ENCODE results near the gene TAGLN2.

Gene TAGLN2

GRCh38 chr1:159944623-159945455, 19.5 kb upstream of the TAGLN2 start:
- no peak for TF ChIP-seq CTCF (IDR thresholded peaks at IDR 0.05; ENCODE audit: low read depth, low read length, missing control alignments)
- peak overlapping the region; percentile 46 for H3K4me3 ChIP-seq (replicated peaks; ENCODE audit: low read depth, low read length)
- no peak for DNase-seq (ENCODE audit: extremely low read depth, low read depth)

- H3K4me3 ChIP-seq (replicated peaks; ENCODE audit: low read depth, low read length), result no peak overlapping the region
- DNase-seq (ENCODE audit: extremely low read depth, low read depth), result no peak
- no peak for TF ChIP-seq CTCF (IDR thresholded peaks at IDR 0.05; ENCODE audit: low read depth, low read length, missing control alignments)
Measured at GRCh38 chr1:159943908-159944622, 18.8 kb upstream of the TAGLN2 start.

- no peak for TF ChIP-seq CTCF (IDR thresholded peaks at IDR 0.05; ENCODE audit: low read depth, low read length, missing control alignments)
- DNase-seq (ENCODE audit: extremely low read depth, low read depth), result no peak
- H3K4me3 ChIP-seq (replicated peaks; ENCODE audit: low read depth, low read length), result no peak overlapping the region
Measured at GRCh38 chr1:159943278-159943640, 18.0 kb upstream of the TAGLN2 start.

- DNase-seq (ENCODE audit: extremely low read depth, low read depth), result no peak
- no peak for TF ChIP-seq CTCF (IDR thresholded peaks at IDR 0.05; ENCODE audit: low read depth, low read length, missing control alignments)
- H3K4me3 ChIP-seq (replicated peaks; ENCODE audit: low read depth, low read length), result no peak overlapping the region
Measured at GRCh38 chr1:159942632-159943277, 17.4 kb upstream of the TAGLN2 start.

- no peak for TF ChIP-seq CTCF (IDR thresholded peaks at IDR 0.05; ENCODE audit: low read depth, low read length, missing control alignments)
- no peak for DNase-seq (ENCODE audit: extremely low read depth, low read depth)
- no peak overlapping the region for H3K4me3 ChIP-seq (replicated peaks; ENCODE audit: low read depth, low read length)
Measured at GRCh38 chr1:159941591-159942560, 16.6 kb upstream of the TAGLN2 start.

GRCh38 chr1:159941141-159941540, 15.8 kb upstream of the TAGLN2 start:
- no peak for TF ChIP-seq CTCF (IDR thresholded peaks at IDR 0.05; ENCODE audit: low read depth, low read length, missing control alignments)
- no peak for DNase-seq (ENCODE audit: extremely low read depth, low read depth)
- H3K4me3 ChIP-seq (replicated peaks; ENCODE audit: low read depth, low read length), result no peak overlapping the region
